SW 1271 (cell line): Measurements from ENCODE around the gene PYCR2.
"Not testable (repeated sequence)": the region's sequence is repeated elsewhere in the genome, so short reads cannot be mapped to it uniquely, and the experiment has no call there.

Experiments
- DNase-seq, 2 experiments: peaks; one replicate each; lab custom pipeline; 2025; lab: John Stamatoyannopoulos, UW

PYCR2 gene

DNA sequence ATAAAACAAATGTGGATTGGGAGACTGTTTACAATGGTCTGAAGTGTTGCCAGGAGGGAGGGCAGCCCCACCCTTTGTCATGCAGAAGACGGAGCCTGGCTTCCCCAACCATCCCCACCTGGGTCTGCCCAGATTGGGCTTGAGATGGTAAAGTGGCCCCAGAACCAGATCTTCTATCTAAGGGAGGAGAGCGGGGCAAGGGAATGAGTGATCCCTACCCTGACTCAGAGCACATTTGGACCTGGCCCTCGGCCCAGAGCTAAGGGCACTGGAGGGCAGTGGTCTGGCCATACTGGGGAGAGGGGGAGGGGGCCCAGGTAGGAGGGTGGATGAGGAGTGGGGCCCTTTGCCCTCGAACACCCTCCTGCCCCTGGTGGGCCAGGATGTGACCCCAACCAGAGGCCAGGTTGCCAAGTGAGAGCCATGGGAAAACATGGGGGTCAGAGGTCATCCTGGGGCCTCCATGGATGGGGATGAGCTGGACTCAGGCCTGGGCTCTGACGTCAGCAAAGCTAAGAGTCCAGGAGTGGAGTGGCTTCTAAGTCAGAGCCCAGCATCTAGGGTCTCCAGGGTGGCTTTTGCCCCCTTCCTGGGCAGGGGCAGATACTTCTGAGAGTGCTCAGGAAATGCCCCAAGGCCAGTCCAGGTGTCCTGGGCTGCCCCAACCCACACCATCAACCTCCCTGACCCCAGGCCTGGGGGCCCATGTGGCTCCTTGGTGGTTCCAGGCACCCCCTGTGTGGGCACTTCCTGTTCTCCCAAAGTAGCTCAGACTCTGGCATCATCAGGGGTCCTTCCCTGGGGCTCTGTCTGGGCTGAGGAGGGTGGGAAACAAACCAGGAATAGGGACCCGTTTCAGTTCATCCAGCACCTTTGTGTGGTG lies 33.5 kb downstream of the PYCR2 start:
- DNase-seq = no peak

DNA sequence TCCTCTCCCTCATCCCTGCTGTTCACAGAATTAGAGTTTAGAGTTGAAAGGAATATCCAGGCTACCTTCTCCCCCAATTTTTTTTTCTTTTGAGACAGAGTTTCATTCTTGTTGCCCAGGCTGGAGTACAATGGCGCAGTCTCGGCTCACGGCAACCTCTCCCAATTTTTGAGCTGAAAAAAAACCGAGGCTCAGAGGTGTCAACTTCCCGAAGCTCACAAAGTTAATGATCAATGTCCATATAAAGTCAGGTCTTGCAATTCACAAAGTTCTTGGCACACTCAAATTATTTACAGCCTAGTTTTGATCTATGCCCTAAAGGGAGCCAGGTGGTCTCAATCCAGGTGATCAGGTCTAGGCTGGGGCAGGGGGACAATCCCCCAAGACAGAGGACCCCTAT lies 34.3 kb downstream of the PYCR2 start:
- DNase-seq = no peak

DNA sequence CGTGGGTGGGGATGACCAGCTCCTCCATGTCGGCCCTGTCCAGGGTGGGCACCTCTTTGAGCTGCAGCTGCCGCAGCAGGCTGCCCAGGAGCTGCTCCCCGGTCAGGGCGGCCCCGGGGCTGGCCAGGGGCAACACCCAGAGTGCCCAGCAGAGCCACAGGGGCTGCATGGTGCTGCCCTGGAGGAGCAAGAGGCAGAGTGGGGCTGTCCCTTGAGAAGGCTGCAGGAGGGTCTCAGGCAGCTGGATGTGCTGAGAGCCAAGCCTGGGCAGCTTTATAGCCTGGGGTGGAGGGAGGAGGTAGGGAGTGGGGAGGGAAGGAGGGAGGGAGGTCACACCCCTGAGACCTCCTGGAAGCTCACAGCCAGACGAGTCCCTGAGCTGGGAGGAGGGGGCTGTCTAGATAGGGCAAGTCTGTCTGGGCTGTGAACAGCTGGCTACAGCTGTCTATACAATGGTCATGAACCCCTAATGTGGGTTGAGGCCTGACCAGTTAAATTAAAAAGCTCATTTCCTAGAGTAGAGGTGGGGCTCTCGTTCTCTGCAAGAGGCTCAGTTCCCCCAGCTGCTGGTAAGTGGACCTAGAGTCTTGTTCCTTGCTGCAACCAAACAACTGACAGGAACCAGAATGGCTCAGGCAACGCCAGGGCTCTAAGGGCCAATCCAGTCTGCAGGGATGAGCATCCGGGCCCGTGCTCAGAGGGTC lies 35.0 kb downstream of the PYCR2 start, which contains the start of gene LEFTY1:
Gene LEFTY1 (minus strand): TSS at position 249 of the 704 bp plus-strand sequence. CDS start 80 bp downstream, at position 169.
- DNase-seq = no peak

DNA sequence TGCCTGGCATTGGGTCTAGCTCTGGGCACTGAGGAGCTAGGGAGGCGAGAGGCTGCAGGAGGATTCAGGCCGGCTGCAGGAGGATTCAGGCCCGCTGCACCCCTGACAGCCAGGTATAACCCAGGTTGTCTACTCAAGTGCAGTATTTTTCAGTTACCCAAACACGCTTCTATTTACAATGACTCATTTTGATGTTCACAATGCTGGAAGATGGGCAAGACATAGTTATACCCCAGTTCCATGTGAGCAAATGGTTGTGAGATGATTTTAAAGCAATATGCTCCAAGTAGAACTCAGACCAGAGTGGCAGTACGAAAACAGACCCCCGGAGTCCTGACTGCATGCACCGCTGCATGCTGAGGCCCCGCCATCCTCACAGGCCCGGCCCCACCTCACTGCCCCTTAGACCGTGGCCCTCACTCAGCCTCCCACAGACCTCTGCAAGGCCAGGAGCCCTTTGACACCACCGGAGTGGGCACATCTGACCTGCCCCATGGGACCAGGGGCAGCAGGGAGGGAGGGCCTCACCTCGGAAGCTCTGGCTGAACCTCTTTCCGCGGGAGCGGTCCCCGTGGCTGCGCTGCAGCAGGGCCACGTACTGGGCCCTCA lies 35.7 kb downstream of the PYCR2 start:
- DNase-seq = no peak

DNA sequence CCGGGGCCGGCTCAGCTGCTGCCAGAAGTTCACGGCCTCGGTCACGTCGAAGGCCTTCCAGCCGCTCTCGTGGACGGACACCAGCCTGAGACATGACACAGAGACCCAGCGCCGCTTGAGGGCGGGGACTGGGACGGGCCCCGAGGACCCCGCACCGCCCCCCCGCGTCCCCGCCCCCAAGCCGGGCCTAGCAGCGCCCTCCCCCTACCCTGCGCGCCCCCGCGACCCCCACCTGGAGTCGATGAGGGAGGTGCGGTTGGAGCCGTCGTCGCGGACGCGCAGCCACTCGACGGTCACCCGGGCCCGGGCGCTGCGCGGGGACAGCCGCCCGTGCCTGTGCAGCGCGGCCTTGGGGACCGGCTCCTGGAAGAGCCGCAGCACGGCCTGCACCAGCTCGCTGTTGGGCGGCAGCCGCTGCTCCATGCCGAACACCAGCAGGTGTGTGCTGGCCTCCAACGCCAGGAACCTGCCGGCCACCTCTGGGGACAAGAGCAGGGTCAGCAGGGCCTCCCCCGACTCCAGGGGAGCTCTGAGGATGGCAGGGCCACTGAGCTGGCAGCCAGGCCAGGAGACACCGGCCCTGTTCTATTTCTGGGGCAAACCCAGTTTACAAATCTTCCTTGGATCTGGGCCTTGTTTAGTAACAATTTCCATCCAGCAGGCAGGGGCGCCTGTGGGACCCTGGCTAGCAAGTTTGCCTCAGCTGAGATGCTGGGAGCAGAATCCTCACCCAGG lies 36.3 kb downstream of the PYCR2 start:
- not testable (repeated sequence) for DNase-seq

GRCh38 chr1:225887030-225887314 lies 37.1 kb downstream of the PYCR2 start:
- no peak for DNase-seq

DNA sequence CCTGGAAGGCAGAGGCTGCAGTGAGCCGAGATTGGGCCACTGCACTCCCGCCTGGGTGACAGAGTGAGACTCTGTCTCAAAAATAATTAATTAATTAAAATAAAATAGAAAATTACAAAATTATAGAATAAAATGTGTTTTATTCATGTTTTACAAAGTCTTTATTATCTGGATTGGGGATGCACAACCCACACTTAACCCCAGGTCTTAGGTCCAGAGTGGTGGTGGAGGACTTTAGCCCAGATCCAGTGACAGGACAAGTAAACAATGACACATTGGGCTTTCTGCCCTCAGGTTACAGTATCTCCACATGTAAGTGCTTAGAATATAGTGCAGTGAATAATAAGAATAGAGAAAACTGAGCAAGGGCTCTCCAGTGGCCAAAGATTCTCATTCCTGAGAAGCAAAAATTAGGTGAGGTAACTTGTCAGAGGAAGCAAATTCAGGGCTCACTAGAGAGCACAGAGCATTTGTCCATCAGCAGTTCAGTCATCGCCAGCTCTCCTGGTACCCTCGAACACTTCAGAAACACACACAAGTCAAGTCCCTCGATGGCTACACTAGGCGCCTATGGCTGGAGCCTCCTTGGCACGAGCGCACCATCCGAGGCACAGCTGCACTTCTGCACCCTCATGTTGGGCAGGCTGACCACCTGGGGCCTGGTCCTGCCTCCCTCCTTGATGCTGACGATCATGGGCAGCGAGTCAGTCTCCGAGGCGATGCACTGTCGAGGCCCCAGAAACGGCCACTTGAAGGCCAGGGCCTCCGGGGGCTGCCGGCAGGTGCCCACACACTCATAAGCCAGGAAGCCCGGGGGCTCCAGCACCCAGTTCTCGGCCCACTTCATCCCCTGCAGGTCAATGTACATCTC lies 37.7 kb downstream of the PYCR2 start:
- no peak for DNase-seq

GRCh38 chr1:225885336-225885735 lies 38.7 kb downstream of the PYCR2 start:
- no peak for DNase-seq

DNA sequence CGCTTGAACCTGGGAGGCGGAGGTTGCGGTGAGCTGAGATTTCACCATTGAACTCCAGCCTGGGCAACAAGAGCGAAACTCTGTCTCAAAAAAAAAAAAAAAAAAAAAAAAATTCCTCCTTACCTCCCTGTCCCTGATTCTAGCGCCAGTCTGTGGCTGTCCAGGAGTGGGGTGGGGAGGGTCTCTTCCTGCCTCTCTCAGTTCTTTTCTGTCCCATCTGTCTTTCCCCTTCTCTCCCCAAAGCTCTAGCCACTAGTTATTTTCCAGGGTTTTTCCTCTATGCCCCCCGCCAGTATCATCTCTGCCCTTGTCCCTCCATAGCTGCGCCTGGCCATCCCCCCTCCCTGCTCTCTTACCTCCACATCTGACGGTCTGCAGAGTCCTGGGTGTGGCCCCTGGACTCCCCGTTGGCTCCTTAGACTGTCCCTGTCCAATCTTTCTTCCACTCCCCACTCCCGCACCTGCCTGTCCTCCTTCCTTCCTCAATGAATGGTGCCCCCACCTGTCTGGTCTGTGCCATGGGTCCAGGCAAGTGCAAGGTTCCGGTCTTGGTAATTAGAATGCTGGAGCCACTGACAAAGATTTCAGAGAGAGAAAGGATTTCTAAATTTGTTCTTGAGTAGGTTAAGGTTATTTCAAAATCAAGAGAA lies 40.3 kb downstream of the PYCR2 start:
- DNase-seq = no peak

- no peak for DNase-seq
These were observed 41.1 kb downstream of the PYCR2 start for GRCh38 chr1:225882694-225883615.

DNA sequence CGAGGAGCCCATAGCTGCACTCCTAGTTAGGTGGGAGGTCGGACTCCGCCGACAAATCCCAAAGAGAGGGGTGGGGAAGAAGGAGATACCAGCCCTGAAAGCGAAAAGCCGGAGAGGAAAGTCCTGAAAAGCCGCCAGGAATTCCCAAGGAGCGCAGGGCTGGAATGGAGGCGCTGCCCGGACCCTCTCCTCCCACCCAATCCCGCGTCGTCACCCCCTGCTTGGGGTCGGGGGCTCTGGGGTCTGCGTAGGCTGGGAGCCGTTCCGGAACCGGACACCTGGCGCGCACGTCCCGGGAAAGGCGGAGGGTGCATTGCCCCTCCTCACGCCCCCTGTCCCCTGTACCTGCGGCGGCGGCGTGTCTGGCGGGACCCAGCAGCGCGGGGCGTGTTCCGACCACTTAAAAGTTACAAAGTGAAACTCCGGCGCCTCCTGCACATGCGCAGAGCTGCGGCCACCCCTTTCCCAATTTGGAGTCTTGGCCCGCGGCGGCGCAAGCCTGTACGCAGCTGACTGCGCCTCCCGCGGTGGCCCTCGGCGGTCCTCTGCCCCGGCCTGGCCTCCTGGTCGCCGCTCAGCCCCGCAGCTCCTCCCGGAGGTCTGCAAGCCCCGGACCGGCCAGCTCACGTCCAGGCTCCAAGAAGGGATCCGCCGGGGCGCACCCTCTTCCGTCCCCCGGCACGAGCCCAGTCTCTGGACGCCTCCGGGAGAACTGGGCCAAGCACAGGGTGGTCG lies 41.9 kb downstream of the PYCR2 start, which contains the start of gene TMEM63A:
Gene TMEM63A (minus strand): TSS at position 422 of the 735 bp plus-strand sequence. CDS start 4,800 bp downstream, outside the sequence.
- DNase-seq = peak; percentile 29 to 68

GRCh38 chr1:225881081-225881958 lies 42.7 kb downstream of the PYCR2 start:
- peak; percentile 24 to 37 for DNase-seq

DNA sequence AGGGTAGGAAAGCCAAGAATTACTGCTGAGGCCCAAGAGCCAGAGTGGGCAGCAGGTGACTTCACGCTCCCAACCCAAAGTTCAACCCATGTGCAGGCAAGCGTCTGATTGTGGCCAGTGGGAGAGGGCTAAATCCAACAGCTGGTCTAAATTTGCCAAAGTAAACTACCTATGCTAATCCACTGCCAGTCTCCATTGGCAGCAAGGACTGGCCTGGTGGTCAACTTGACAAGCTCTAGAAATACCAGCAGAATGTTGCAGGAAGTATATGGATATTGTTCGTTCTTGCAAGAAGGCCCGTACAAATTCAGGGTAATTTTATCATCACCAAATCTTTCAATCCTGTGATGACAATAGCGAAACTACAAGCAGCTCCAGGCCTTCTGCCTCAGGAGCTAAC lies 43.4 kb downstream of the PYCR2 start:
- DNase-seq = no peak

GRCh38 chr1:225880222-225880588 lies 43.8 kb downstream of the PYCR2 start:
- no peak for DNase-seq

DNA sequence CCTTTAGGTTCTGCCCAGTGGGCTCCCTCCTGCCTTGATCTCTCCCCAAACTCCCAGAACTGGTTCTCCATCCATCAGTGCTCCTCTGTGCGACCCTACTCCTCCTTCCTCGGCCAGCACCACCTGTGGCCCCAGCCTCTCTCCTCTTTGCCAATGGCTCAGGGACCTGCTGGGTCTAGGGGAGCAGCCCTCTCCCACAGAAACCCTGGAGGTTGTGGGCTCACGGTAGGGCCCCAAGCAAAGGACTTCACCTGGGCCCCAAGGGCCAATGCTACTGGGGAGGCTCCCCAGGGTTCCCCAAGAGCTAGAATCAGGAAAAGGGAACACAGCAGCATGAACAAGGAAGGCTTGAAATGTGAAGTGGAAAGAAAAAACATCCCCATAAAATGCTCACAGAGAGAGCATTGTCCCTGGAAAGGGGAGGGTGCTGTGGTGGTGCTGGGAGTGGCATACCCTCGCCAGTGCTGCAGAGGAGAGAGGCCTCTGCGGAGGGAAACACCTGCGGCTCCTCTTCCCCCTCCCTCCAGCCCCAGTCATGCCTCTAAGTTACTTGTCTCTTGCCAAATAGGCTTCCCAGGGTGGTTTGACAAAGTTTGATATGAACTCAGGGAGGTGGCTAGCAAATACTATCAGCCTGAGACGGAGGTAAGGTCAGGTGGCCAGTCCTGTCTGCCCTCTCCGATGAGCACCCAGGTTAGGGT lies 44.4 kb downstream of the PYCR2 start:
- DNase-seq = no peak

DNA sequence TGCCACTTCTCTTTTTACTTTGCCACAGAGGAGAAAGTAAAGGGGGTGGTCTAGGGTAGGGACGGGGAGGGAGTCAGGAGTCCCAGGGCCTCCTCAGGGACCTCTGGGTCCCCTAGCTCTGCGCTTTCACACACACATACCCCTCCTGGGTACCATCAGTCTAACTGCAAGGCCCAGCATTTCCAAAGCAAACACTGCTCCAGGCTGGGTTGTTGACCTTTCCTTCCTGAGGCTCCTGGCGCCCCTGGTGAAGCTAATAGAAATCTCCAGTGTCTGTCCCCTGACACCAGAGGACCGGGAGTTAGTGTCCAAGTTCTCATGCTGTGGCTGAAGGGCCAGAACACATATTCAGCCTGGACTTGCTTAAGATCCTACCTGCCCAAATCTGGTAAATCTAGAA lies 45.8 kb downstream of the PYCR2 start:
- DNase-seq = no peak

DNA sequence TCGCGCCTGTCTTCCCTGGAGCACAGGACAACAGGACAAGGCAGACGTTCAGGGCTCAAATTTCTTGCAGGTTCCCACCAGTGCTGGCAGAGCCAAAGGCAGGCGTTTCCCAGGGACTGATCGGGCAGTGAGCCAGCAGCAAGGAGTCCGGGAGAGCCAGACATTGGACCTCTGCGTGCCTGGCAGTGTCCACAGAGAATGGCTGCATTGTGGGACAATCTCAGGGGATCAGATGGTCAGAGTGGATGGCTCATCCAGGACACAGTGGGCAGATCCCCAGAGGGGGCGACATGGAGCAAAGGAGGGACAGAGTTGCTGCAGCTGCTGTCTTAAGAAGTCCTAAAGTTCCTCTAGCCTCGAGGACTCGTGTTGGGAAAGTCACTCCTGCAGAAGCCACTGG lies 46.5 kb downstream of the PYCR2 start:
- peak in 1 of 2 experiments; percentile 43 for DNase-seq
